Hepatocyte (in vitro differentiated cells): ENCODE results near the gene SDR42E2. TPM values are rescaled to one million over a fixed set of nuclear protein-coding genes. Genes with fewer than 3 reads are reported as not detected.

ENCODE experiments used
- DNase-seq: peaks from one replicate; pipeline ENCODE4 v3.0.0-alpha.2; 2016; ENCODE audit warnings: low spot score
- H2AFZ ChIP-seq: fragments of 200-600 bp; sonication (generic); 2 replicates; pipeline ENCODE4 v1.6.0; 2016; ENCODE audit warnings: antibody characterized with exemption, mild to moderate bottlenecking
- H3K27ac ChIP-seq: fragments of 200-600 bp; sonication (generic); 2 replicates; pipeline ENCODE4 v1.5.1; 2016; ENCODE audit warnings: mild to moderate bottlenecking
- H3K27me3 ChIP-seq: fragments of 200-600 bp; sonication (generic); 2 replicates; pipeline ENCODE4 v1.6.1; 2016
- H3K36me3 ChIP-seq: fragments of 200-600 bp; sonication (generic); replicated peaks from 2 replicates; pipeline ENCODE4 v1.5.1; 2016; ENCODE audit warnings: low read depth; ENCODE audit not compliant: insufficient read depth
- H3K4me1 ChIP-seq: fragments of 200-600 bp; sonication (generic); 2 replicates; pipeline ENCODE4 v1.5.1; 2016; ENCODE audit warnings: mild to moderate bottlenecking, moderate library complexity; ENCODE audit not compliant: insufficient read depth
- H3K4me2 ChIP-seq: fragments of 200-600 bp; sonication (generic); 2 replicates; pipeline ENCODE4 v1.6.0; 2016
- H3K4me3 ChIP-seq: fragments of 200-600 bp; sonication (generic); 2 replicates; pipeline ENCODE4 v1.5.1; 2016; ENCODE audit warnings: mild to moderate bottlenecking
- H3K79me2 ChIP-seq: fragments of 200-600 bp; sonication (generic); 2 replicates; pipeline ENCODE4 v1.6.0; 2017; ENCODE audit warnings: mild to moderate bottlenecking
- H3K9me2 ChIP-seq: fragments of 200-600 bp; sonication (generic); replicated peaks from 2 replicates; pipeline ENCODE4 v1.6.0; 2017; ENCODE audit warnings: mild to moderate bottlenecking; ENCODE audit not compliant: insufficient read depth
- H3K9me3 ChIP-seq: fragments of 200-600 bp; sonication (generic); 2 replicates; pipeline ENCODE4 v1.5.1; 2016; ENCODE audit warnings: low read depth, mild to moderate bottlenecking
- H4K20me1 ChIP-seq: fragments of 200-600 bp; sonication (generic); 2 replicates; pipeline ENCODE4 v1.6.0; 2016; ENCODE audit warnings: mild to moderate bottlenecking; ENCODE audit not compliant: insufficient read depth, poor library complexity, severe bottlenecking
- CTCF ChIP-seq: fragments of 200-600 bp; sonication (generic); IDR thresholded peaks from 2 replicates; pipeline ENCODE4 v1.5.1; 2016; ENCODE audit warnings: antibody characterized with exemption, mild to moderate bottlenecking; ENCODE audit not compliant: poor library complexity
- EZH2 ChIP-seq: fragments of 200-600 bp; sonication (generic); IDR thresholded peaks from 2 replicates; pipeline ENCODE4 v1.6.1; 2016; ENCODE audit warnings: antibody characterized with exemption, mild to moderate bottlenecking, borderline replicate concordance
- EZH2phosphoT487 ChIP-seq: fragments of 200-600 bp; sonication (generic); IDR thresholded peaks from one replicate; pipeline ENCODE4 v1.6.1; 2018; ENCODE audit warnings: antibody characterized with exemption, mild to moderate bottlenecking, low read depth, moderate library complexity; ENCODE audit not compliant: unreplicated experiment, severe bottlenecking
- WGBS: methylation state at CpG from one replicate; pipeline ENCODE4 v1.1.6; 2016; ENCODE audit warnings: low lambda C conversion rate; ENCODE audit errors: missing lambda C conversion rate; 5-methylcytosine and 5-hydroxymethylcytosine counted together
- polyA plus RNA-seq: library from polyadenylated mRNA; unstranded; fragments of >200 nt; fragmentation: Nextera tagmentation; extraction: Ambion mirVana; gene quantifications from 2 replicates; pipeline ENCODE4 v1.2.1, GENCODE V29; 2016
- total RNA-seq: library from RNA; depleted of rRNA; stranded (reverse); fragments of >200 nt; gene quantifications from 2 replicates; pipeline ENCODE4 v1.2.3, GENCODE V29; 2014

SDR42E2 gene
- total and polyA plus RNA-seq, 2 experiments from 2014 or later = not detected

- Histone ChIP-seq H4K20me1 (no peaks in the 10 kb centered on the region), H3K4me1 (no peaks in the 10 kb centered on the region), H3K9me3 (no peaks in the 10 kb centered on the region), H3K4me2 (no peak overlapping the region), H3K27ac (no peak overlapping the region), H3K4me3 (no peak overlapping the region), H2AFZ (no peak overlapping the region), H3K27me3 (no peaks in the 10 kb centered on the region), H3K36me3 (no peaks in the 10 kb centered on the region), H3K9me2 (no peaks in the 10 kb centered on the region), H3K79me2 (no peaks in the 10 kb centered on the region)
- no peak for TF ChIP-seq EZH2phosphoT487
- no peak for TF ChIP-seq EZH2
- TF ChIP-seq CTCF = no peak
- WGBS = 98% methylated on average over 10 of the region's 10 CpGs
- DNase-seq = no peak
Measured at GRCh38 chr16:22132801-22133200, 29.5 kb upstream of the SDR42E2 start.

DNA sequence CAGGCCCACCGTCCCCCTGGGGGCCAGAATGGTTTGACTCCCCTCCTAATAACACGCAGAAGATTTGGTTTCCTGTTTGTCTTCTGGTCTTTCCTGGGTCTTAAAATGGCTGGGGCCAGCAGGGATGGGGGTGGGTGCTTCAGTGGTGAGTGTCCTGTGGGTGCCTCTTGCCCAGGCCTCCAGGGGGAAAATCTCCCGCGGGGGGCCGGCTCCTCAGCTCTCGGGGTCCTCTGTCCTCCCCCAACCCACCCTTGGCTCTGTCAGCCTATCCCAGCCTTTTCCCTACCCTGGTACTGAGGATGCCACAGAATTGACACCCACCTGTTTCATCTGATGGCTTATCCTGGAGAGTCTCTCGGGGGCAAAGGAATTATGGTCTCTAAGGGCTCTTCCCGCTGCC is 23.8 kb upstream of the SDR42E2 start:
- TF ChIP-seq EZH2 (no peak), EZH2phosphoT487 (no peak), CTCF (no peak)
- 84% methylated on average over 7 of the region's 8 CpGs for WGBS
- Histone ChIP-seq H3K9me2 (no peaks in the 10 kb centered on the region), H3K4me1 (no peaks in the 10 kb centered on the region), H4K20me1 (no peaks in the 10 kb centered on the region), H3K4me2 (no peak overlapping the region), H3K27ac (no peak overlapping the region), H3K27me3 (no peaks in the 10 kb centered on the region), H3K9me3 (no peaks in the 10 kb centered on the region), H3K4me3 (no peak overlapping the region), H3K36me3 (no peaks in the 10 kb centered on the region), H3K79me2 (no peaks in the 10 kb centered on the region), H2AFZ (no peak overlapping the region)
- no peak for DNase-seq

GRCh38 chr16:22139008-22139407 is 23.3 kb upstream of the SDR42E2 start:
- no peaks in the 10 kb centered on the region for H3K27me3 ChIP-seq
- H3K4me2 ChIP-seq = no peak overlapping the region
- no peak for TF ChIP-seq CTCF
- no peak for TF ChIP-seq EZH2phosphoT487
- TF ChIP-seq EZH2 = no peak
- H3K27ac ChIP-seq = no peak overlapping the region
- H4K20me1 ChIP-seq = no peaks in the 10 kb centered on the region
- H3K9me3 ChIP-seq = no peaks in the 10 kb centered on the region
- no peak for DNase-seq
- no peaks in the 10 kb centered on the region for H3K4me1 ChIP-seq
- H3K9me2 ChIP-seq = no peaks in the 10 kb centered on the region
- 78% methylated on average over 7 of the region's 7 CpGs for WGBS
- H3K79me2 ChIP-seq = no peaks in the 10 kb centered on the region
- H3K4me3 ChIP-seq = no peak overlapping the region
- H2AFZ ChIP-seq = no peak overlapping the region
- H3K36me3 ChIP-seq = no peaks in the 10 kb centered on the region

DNA sequence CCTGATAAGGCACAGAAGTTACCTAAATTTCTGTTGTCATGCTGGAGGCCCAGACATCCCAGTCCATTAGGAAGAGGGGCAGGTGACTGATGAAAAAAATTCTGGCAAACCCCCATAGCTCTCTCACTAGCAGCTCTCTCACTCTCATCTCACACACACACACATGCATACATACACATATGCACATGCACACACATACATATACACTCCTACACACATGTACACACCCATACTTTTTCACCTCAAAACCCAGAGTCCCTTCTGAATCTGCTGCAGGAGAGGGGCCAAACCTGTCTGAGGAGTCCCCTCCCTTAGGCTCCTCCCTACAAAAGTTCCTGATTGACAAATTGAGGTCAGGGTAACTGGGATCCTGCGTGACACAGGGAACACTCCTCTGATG is 22.6 kb upstream of the SDR42E2 start:
- 80% methylated on average over 1 of the region's 1 CpG for WGBS
- no peak for DNase-seq
- Histone ChIP-seq H3K9me3 (no peaks in the 10 kb centered on the region), H3K27me3 (no peaks in the 10 kb centered on the region), H3K36me3 (no peaks in the 10 kb centered on the region), H3K79me2 (no peaks in the 10 kb centered on the region), H4K20me1 (no peaks in the 10 kb centered on the region), H3K9me2 (no peaks in the 10 kb centered on the region), H3K27ac (no peak overlapping the region), H3K4me3 (no peak overlapping the region), H3K4me1 (no peaks in the 10 kb centered on the region), H3K4me2 (no peak overlapping the region), H2AFZ (no peak overlapping the region)
- TF ChIP-seq EZH2phosphoT487 (no peak), CTCF (no peak), EZH2 (no peak)
